Activated CD4-positive, alpha-beta T cell treated with anti-CD3 and anti-CD28 coated beads for 24 hours (primary cell): ENCODE data around the gene PBX3.

Source experiments
- DNase-seq, 2 donors: peaks; one replicate each; pipeline ENCODE4 v3.0.0-alpha.2; 2020; ENCODE audit warnings: low read depth in 2 of 2

The PBX3 gene

GRCh38 chr9:125973547-125973946, 226.4 kb downstream of the PBX3 start:
- DNase-seq = no peak

DNA sequence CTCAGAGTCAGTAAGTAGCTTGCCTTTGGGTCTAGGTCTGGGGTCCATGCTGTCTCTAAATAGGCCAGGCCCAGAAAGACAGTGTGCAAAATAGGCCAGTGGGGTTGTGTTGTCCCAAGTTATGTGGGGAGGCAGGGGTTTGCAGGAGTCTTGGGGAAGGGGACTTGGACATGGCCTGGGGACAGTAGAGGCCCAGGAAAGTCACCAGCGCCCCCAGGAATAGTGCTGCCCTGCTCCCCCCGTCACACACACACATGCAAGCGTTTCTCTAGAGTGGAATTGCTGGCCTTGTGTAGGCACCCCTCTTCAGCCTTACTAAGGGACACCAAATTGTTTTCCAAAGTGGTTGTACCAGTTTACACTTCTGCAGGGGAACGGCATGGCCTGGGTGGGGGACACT, 227.5 kb downstream of the PBX3 start:
- DNase-seq = no peak

GRCh38 chr9:125977223-125977622, 230.1 kb downstream of the PBX3 start:
- no peak for DNase-seq

DNA sequence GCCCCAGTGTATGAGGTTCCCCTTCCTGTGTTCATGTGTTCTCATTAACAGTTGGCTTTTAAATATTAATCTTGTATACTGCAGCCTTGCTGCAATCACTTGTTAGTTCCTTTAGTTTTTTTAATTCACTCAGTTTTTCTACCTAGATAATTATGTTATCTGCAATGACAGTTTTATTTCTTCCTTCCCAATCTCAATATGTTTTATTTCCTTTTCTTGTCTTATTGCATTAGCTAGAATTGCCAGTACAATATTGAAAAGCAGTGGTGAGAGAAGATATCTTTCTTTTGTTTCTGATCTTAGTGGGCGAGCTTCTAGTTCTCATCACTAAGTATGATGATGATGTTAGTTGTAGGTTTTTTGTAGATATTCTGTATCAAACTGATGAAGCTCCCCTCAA, 232.2 kb downstream of the PBX3 start:
- DNase-seq = no peak

DNA sequence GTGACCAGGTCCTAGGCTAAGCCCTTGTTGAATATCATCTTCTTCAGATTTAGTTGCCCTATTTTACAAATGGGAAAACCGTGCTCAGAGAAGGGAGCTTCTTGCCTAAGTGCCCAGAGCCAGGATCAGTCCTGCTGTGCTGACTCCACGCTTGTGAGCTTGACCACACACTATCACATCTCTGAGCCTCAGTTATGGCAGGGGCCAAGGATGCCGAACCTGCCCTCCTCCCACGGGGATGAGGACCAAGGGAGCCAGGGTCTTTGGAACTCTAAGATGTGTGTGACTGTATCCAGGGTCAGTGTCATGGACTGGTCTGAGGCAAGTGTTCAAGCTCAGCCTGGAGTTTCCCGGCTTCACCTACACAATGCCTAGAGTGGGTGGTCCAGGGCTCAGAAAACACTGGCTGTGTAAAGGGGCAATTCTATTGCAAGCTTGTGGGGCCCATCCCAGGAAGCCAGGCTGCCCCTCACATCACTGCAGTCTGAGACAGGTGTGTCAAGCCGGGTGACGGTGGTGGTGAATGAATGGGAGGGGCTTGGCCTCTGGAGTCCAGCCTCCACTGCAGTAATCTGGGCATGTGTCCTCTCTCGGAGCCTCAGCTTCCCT, 235.7 kb downstream of the PBX3 start:
- DNase-seq = no peak

GRCh38 chr9:125983681-125984080, 236.5 kb downstream of the PBX3 start:
- no peak for DNase-seq

- no peak for DNase-seq
These were observed 237.3 kb downstream of the PBX3 start for GRCh38 chr9:125984461-125984860.

DNA sequence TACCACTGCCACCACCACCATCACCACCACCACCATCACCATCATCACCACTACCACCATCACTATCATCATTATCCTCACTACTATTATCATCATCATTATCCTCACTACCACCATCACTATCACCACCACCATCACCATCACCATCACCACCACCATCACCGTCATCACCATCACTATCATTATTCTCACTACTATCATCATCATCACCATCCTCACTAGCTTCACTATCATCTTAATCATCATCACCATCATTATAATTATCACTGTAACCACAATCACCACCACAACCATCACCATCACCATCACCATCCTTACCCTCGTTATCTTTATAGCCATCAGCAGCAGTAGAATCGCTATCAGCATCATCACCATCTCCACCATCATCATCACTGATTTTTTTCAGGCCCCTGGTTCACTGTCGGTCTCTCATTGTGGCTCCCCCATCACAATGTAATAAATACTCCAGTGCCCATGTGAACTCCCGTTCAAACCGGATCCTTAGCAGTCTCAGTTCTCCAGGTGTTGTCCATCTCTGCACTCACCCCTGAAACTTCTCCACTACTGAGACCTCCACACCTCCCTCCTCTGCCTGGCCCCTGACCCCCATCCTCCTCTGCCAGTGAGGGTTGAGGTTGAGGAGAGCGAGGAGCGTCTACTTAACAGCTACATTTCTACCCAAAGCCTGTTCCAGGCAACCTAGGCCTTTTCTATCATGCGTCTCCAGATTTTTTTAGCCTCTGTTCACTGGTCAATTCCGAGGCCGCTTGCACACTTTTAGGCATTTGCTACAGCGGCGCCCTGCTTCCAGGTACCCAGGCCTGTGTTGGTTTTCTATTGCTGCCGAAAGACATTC, 238.2 kb downstream of the PBX3 start:
- no peak for DNase-seq

GRCh38 chr9:125985998-125986655, 239.0 kb downstream of the PBX3 start:
- DNase-seq = no peak

DNA sequence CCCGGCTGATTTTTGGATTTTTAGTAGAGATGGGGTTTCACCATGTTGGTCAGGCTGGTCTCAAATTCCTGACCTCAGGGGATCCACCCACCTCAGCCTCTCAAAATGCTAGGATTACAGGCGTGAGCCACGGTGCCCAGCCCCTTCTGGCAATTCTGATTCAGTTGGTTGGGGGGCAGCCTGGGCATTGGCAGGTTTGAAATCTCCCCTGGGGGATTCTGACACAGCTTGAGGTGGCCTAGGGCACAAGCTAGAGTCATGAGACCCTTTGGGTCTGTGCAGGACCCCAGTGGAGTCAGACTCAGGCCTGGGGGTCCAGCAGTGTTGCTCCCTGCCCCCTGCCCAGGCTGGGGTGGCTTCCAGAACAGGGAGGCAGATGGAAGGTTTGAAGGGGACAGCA, 239.8 kb downstream of the PBX3 start:
- DNase-seq = no peak

DNA sequence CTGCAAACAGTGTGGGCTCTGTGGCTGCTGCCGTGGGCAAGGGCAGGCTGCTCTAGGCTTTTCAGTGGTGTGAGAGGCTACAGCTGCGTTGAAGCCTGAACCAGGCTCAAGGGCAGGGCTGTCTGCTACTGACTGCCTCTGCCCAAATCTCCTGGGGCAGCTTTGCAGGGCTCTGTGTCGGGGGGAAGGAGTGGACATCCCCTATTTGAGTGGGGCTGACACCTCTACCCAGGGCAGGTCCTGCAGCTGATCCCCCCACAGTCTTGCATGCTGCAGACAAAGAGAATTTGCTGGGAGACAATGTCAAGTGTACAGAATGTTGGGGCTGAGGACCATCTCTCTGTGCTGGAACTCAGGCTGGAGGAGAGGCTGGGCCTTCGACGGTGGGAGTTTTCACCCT, 240.2 kb downstream of the PBX3 start:
- DNase-seq = no peak

GRCh38 chr9:125988479-125989050, 241.4 kb downstream of the PBX3 start:
- DNase-seq = no peak

GRCh38 chr9:125989090-125989501, 241.9 kb downstream of the PBX3 start:
- DNase-seq = no peak

DNA sequence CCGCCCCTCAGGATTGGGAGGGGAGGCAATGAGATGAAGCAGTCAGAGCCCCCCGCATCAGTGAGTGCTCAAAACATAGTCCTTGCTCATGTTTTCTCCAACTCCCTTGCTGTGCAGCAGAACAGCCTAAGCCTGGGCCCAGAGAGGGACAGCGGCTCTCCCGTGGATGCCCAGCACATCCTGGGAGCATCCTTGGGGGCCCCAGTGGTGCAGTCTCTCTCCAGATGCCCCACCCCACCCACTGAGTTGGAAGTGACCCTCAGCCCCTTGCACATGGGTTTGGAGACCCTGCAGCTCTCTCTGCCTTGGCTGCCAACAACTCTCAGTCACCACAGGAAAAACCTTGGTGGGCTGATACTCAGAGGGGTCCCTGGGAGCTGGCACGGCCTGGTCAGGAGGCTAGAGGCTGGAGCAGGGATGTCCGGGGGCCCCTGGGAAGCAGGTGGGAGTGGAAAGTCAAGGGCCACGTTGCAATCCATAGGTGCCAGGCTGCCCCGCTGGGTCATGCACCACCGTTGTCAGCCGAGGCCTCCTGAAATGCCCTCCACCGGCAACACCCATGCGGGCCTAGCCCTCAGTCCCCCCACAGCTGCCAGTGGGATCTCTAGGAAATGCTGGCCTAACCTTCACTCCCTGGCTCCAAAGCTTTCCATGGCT, 242.5 kb downstream of the PBX3 start:
- DNase-seq = no peak

- DNase-seq = no peak
These were observed 243.1 kb downstream of the PBX3 start for GRCh38 chr9:125990186-125990792.

DNA sequence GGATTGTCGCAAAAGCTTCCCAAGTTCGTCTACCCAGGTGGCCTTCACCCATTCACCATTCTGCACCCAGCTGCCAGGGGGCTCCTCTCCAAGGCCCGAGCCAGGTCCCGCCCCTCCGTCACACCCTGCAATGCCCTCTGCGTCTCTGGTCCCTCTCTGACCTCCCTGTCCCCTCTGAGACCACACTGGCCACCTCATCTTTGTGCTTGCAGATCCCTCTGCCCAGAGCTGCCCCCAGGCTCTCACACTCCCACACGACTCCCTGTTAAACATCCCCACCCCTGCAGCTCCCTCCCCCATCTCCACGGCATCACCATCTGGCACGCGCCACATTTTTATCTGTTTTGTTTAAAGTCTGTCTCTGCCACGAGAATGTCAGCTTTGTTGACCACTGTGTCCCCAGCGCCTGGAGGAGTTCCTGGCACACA, 243.6 kb downstream of the PBX3 start:
- DNase-seq = no peak

DNA sequence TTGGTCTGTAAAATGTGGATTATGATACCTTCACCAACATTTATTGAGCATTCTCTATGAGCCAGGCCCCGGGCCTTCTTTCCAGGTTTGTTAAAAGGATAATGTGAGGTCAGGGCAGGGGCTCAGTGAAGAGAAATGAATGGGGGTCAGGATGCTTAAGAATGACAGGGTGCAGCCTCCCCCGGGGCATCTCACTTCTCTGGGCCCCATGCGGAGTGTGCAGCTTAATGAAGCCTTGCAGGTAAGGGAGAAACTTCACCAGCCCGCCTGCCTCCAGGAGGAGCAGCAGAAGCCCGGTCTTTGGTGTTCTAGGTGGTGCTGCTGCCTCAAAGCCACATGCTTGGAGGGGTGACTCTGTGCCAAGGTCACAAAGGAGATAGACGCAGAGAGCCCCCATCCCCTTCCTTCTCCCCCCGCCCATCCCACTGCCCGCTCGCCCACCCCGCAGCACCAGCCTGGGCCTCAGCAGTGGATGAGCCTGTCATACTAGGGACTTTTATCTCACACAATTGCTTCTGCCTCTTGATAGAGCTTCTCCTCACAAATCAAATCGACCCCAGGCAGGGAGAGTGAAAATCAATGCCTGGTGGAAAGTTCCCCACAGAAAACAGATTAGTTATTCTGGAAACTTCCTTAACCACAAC, 244.8 kb downstream of the PBX3 start:
- no peak for DNase-seq

GRCh38 chr9:125992557-125992956, 245.4 kb downstream of the PBX3 start:
- DNase-seq = no peak

GRCh38 chr9:125993466-125993865, 246.3 kb downstream of the PBX3 start:
- DNase-seq = no peak

- DNase-seq = no peak
These were observed 247.1 kb downstream of the PBX3 start for GRCh38 chr9:125994066-125994943.
